Mesenteric fat pad (tissue), 1 donor: ENCODE results near the gene GAGE12H. TPM values are rescaled to one million over a fixed set of nuclear protein-coding genes. Genes with fewer than 3 reads are reported as not detected.
"Not testable (repeated sequence)": the region's sequence is repeated elsewhere in the genome, so short reads cannot be mapped to it uniquely, and the experiment has no call there.

Source experiments
- DNase-seq: peaks from one replicate; pipeline ENCODE4 v3.0.0-alpha.2; 2020; ENCODE audit warnings: low spot score
- long read RNA-seq: library from polyadenylated mRNA; unstranded; transcript quantifications from one replicate; pipeline ENCODE4 v2.0.0, GENCODE V29; 2020
- total RNA-seq: library from RNA; stranded (reverse); fragmentation: NEBNext Ultra II Directional; extraction: Animal tissue kit (Norgen Biotek cat#: 25700); gene quantifications from one replicate; pipeline ENCODE4 v1.2.1, GENCODE V29; 2021
- donor health status: DM: yes; HTN: yes; CAD: no.

The GAGE12H gene
- total RNA-seq, result not detected
- long read RNA-seq, result 0 reads

- not testable (repeated sequence) for DNase-seq
Observed at GRCh38 chrX:49579649-49580048, at the start of gene GAGE12H. Gene GAGE12H, plus strand, starts transcription at chrX:49579949. Its CDS starts 1,155 bp downstream, at chrX:49581104.

GRCh38 chrX:49531877-49532276 is 47.9 kb upstream of the GAGE12H start, which contains the start of gene GAGE12C:
Gene GAGE12C, plus strand, starts transcription at chrX:49532177. Its CDS starts 1,155 bp downstream, at chrX:49533332.
- not testable (repeated sequence) for DNase-seq

GRCh38 chrX:49541433-49541832 is 38.3 kb upstream of the GAGE12H start, which contains the start of gene GAGE12D:
Gene GAGE12D, plus strand, starts transcription at chrX:49541733. Its CDS starts 1,155 bp downstream, at chrX:49542888.
- not testable (repeated sequence) for DNase-seq

GRCh38 chrX:49550989-49551388 is 28.8 kb upstream of the GAGE12H start, which contains the start of gene GAGE12E:
Gene GAGE12E, plus strand, starts transcription at chrX:49551289. Its CDS starts 1,155 bp downstream, at chrX:49552444.
- DNase-seq, result not testable (repeated sequence)

GRCh38 chrX:49560542-49560941 is 19.2 kb upstream of the GAGE12H start, which contains the start of gene GAGE12F:
Gene GAGE12F, plus strand, starts transcription at chrX:49560842. Its CDS starts 1,155 bp downstream, at chrX:49561997.
- not testable (repeated sequence) for DNase-seq

- peak; percentile 80 for DNase-seq
Observed at GRCh38 chrX:49568728-49569127, 11.0 kb upstream of the GAGE12H start.

- DNase-seq, result peak; percentile 41
Observed at GRCh38 chrX:49569152-49569551, 10.6 kb upstream of the GAGE12H start.

GRCh38 chrX:49570100-49570499 is 9.6 kb upstream of the GAGE12H start, which contains the start of gene GAGE12G:
Gene GAGE12G, plus strand, starts transcription at chrX:49570400. Its CDS starts 1,155 bp downstream, at chrX:49571555.
- not testable (repeated sequence) for DNase-seq

GRCh38 chrX:49589196-49589595 is 9.4 kb downstream of the GAGE12H start, which contains the start of gene GAGE2A:
Gene GAGE2A, plus strand, starts transcription at chrX:49589496. Its CDS starts 1,155 bp downstream, at chrX:49590651.
- not testable (repeated sequence) for DNase-seq

GRCh38 chrX:49589769-49590478 is 10.2 kb downstream of the GAGE12H start:
- peak; percentile 94 for DNase-seq

GRCh38 chrX:49590488-49590887 is 10.7 kb downstream of the GAGE12H start:
- DNase-seq, result not testable (repeated sequence)

GRCh38 chrX:49598720-49599119 is 19.0 kb downstream of the GAGE12H start, which contains the start of gene GAGE1:
Gene GAGE1, plus strand, starts transcription at chrX:49599020. Its CDS starts 1,155 bp downstream, at chrX:49600175.
- not testable (repeated sequence) for DNase-seq

GRCh38 chrX:49610718-49611310 is 31.1 kb downstream of the GAGE12H start:
- no peak for DNase-seq

- DNase-seq, result no peak
Observed at GRCh38 chrX:49618574-49618973, 38.8 kb downstream of the GAGE12H start.

- no peak for DNase-seq
Observed at GRCh38 chrX:49627086-49627777, 47.5 kb downstream of the GAGE12H start.

Other genes with a start within 250 kb of the GAGE12H start
- not detected for gene GAGE13, start 248.4 kb upstream of the GAGE12H start, total RNA-seq
- not detected for gene GAGE12C, start 47.8 kb upstream of the GAGE12H start, total RNA-seq
- gene GAGE12D, start 38.2 kb upstream of the GAGE12H start, total RNA-seq, result not detected
- not detected for gene GAGE12E, start 28.7 kb upstream of the GAGE12H start, total RNA-seq
- not detected for gene GAGE12F, start 19.1 kb upstream of the GAGE12H start, total RNA-seq
- not detected for gene GAGE12G, start 9.5 kb upstream of the GAGE12H start, total RNA-seq
- gene GAGE2A, start 9.5 kb downstream of the GAGE12H start, total RNA-seq, result not detected
- not detected for gene GAGE1, start 19.1 kb downstream of the GAGE12H start, total RNA-seq
- gene PAGE1, start 116.0 kb downstream of the GAGE12H start, total RNA-seq, result not detected
- gene PAGE4, start 249.4 kb downstream of the GAGE12H start, total RNA-seq, result not detected